Neuronal stem cell (in vitro differentiated cells): ENCODE data around the gene C19orf73.
A peak's percentile ranks its signal among the peaks of the same experiment; 100 is the strongest.

Source experiments
- DNase-seq: peaks from one replicate; pipeline ENCODE4 v3.0.0-alpha.2; 2013; ENCODE audit warnings: low spot score
- H2AFZ ChIP-seq: one replicate; pipeline ENCODE4 v1.6.1; 2013; ENCODE audit warnings: mild to moderate bottlenecking, low read length, inconsistent platforms
- H2AK5ac ChIP-seq: 2 replicates; pipeline ENCODE4 v1.6.1; 2013; ENCODE audit warnings: low read depth, mild to moderate bottlenecking, inconsistent platforms, low read length, moderate library complexity, mixed read lengths
- H2BK120ac ChIP-seq: 2 replicates; pipeline ENCODE4 v1.6.1; 2013; ENCODE audit warnings: low read depth, mild to moderate bottlenecking, inconsistent platforms, low read length, moderate library complexity, mixed read lengths
- H2BK12ac ChIP-seq: one replicate; pipeline ENCODE4 v1.6.1; 2013; ENCODE audit warnings: low read length, inconsistent platforms
- H2BK15ac ChIP-seq: 2 replicates; pipeline ENCODE4 v1.6.1; 2013; ENCODE audit warnings: mild to moderate bottlenecking, low read length, inconsistent platforms, mixed read lengths
- H2BK5ac ChIP-seq: one replicate; pipeline ENCODE4 v1.6.1; 2013; ENCODE audit warnings: inconsistent platforms, mild to moderate bottlenecking, low read length, moderate library complexity
- H3K14ac ChIP-seq: one replicate; pipeline ENCODE4 v1.6.1; 2013; ENCODE audit warnings: low read length, inconsistent platforms
- H3K18ac ChIP-seq: 2 replicates; pipeline ENCODE4 v1.6.1; 2013; ENCODE audit warnings: low read length, inconsistent platforms
- H3K23ac ChIP-seq: 2 replicates; pipeline ENCODE4 v1.6.1; 2013; ENCODE audit warnings: low read depth, mild to moderate bottlenecking, mixed read lengths, low read length, inconsistent platforms; ENCODE audit not compliant: poor library complexity
- H3K27ac ChIP-seq: replicated peaks from 3 replicates; pipeline ENCODE4 v1.5.1; 2013; ENCODE audit warnings: low read length, inconsistent platforms
- H3K27me3 ChIP-seq, 3 experiments: 2 replicates each; pipeline ENCODE4 v1.6.1; 2013; ENCODE audit warnings: low read length in 3 of 3, mild to moderate bottlenecking in 2 of 3, inconsistent platforms in 1 of 3, low read depth in 1 of 3, mixed read lengths in 1 of 3, moderate library complexity in 1 of 3; ENCODE audit not compliant: control insufficient read depth in 3 of 3, insufficient read depth in 3 of 3
- H3K36me3 ChIP-seq, 2 donors: replicated peaks in 1 of 2; 2 replicates each; pipeline ENCODE4 v1.6.1; 2013; ENCODE audit warnings: low read length in 2 of 2; ENCODE audit not compliant: control insufficient read depth in 2 of 2, insufficient read depth in 2 of 2
- H3K4ac ChIP-seq: 2 replicates; pipeline ENCODE4 v1.6.1; 2013; ENCODE audit warnings: inconsistent platforms, mild to moderate bottlenecking, low read length, moderate library complexity
- H3K4me1 ChIP-seq, 2 donors: 1 replicate in 1 of 2; 2 replicates in 1 of 2; pipeline ENCODE4 v1.6.1; 2013; ENCODE audit warnings: low read length in 2 of 2, low read depth in 1 of 2; ENCODE audit not compliant: control insufficient read depth in 2 of 2, insufficient read depth in 1 of 2
- H3K4me2 ChIP-seq: one replicate; pipeline ENCODE4 v1.6.1; 2013; ENCODE audit warnings: mild to moderate bottlenecking, low read length, inconsistent platforms; ENCODE audit not compliant: insufficient read depth, poor library complexity, severe bottlenecking
- H3K4me3 ChIP-seq, 2 donors: 2 replicates each; pipeline ENCODE4 v1.5.1; 2013; ENCODE audit warnings: low read length in 2 of 2, mild to moderate bottlenecking in 2 of 2, inconsistent platforms in 1 of 2, moderate library complexity in 1 of 2
- H3K79me1 ChIP-seq: one replicate; pipeline ENCODE4 v1.6.1; 2013; ENCODE audit warnings: low read depth, mild to moderate bottlenecking, inconsistent platforms, low read length, moderate library complexity
- H3K9ac ChIP-seq: one replicate; pipeline ENCODE4 v1.6.1; 2013; ENCODE audit warnings: mild to moderate bottlenecking, low read depth, low read length, inconsistent platforms; ENCODE audit not compliant: poor library complexity
- H3K9me3 ChIP-seq, 2 donors: replicated peaks in 1 of 2; 2 replicates each; pipeline versions ENCODE3 to v1.6.1; 2013; ENCODE audit warnings: low read length in 2 of 2, mild to moderate bottlenecking in 2 of 2, inconsistent platforms in 1 of 2, low read depth in 1 of 2, mixed read lengths in 1 of 2, moderate library complexity in 1 of 2; ENCODE audit not compliant: control insufficient read depth in 2 of 2, insufficient read depth in 1 of 2
- H4K8ac ChIP-seq: one replicate; pipeline ENCODE4 v1.6.1; 2013; ENCODE audit warnings: low read depth, mild to moderate bottlenecking, inconsistent platforms, low read length, moderate library complexity
- H4K91ac ChIP-seq: one replicate; pipeline ENCODE4 v1.6.1; 2013; ENCODE audit warnings: low read length, low read depth, mild to moderate bottlenecking, inconsistent platforms; ENCODE audit not compliant: poor library complexity
- WGBS, 2 donors: extraction: QIAGEN DNeasy Blood & Tissue Kit; methylation state at CpG; one replicate each; pipeline ENCODE4 v1.1.7; 2013; ENCODE audit warnings: missing lambda C conversion rate in 2 of 2, mixed read lengths in 1 of 2; ENCODE audit not compliant: insufficient read length in 2 of 2, insufficient replicate concordance in 1 of 2; ENCODE audit errors: extremely low coverage in 2 of 2; 5-methylcytosine and 5-hydroxymethylcytosine counted together

C19orf73 gene

DNA sequence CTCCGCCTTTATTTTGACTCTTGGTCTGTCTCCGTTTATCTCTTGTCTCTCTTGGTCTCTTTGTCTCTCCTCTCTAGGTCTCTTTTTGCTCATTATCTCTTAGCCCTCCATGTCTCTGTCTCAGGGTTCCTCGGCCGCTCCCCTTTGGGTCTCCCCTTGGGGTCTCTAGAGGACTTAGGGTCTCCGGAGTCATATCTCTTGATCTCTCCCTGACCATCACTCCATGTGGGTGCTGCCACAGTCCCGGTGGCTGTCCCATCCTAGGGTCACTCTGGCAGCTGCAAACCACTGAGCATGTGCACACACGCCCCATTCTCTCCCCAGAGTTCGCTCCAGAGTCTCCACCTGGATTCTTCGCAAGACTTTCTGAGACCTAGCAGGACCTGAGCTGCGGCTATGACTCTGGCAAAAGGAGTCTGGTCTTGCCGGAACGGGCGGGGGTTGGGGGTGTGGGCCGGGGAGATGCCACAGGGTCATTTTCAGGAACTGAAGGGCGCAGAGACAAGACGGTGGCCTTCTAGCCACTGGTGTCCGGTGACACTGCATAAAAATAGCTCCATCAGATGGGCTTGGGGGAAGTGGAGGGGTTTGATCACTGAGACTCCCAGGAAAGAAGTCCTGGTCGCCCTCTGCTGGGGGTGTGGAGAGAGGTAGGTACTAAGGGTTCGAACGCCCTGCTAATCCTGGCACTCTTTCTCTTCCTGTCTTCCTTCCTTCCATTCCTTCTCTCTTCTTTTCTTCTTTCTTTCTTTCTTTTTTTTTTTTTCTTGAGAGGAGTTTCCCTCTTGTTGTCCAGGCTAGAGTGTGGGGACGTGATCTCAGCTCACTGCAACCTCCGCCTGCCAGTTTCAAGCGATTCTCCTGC, 45.2 kb downstream of the C19orf73 start:
- Histone ChIP-seq H2BK5ac (no peak overlapping the region), H4K8ac (no peak overlapping the region), H3K79me1 (no peaks in the 10 kb centered on the region), H2BK12ac (no peak overlapping the region), H2BK120ac (no peak overlapping the region), H3K4me1 (no peaks in the 10 kb centered on the region), H3K27ac (no peak overlapping the region), H3K18ac (no peak overlapping the region), H4K91ac (no peak overlapping the region), H3K4me3 (no peak overlapping the region), H3K4me2 (no peak overlapping the region), H3K23ac (no peak overlapping the region), H3K14ac (no peak overlapping the region), H2AFZ (no peak overlapping the region), H3K9ac (no peak overlapping the region), H3K27me3 (peaks cover 17 to 52% (median 50%) of the 10 kb centered on the region in 3 experiments), H3K9me3 (peaks cover 12 to 17% of the 10 kb centered on the region in 2 donors), H2AK5ac (no peak overlapping the region), H3K4ac (no peak overlapping the region), H2BK15ac (no peak overlapping the region), H3K36me3 (no peaks in the 10 kb centered on the region)
- WGBS, 2 donors: no CpG with 5 or more reads among the region's 23 CpGs
- DNase-seq: no peak

GRCh38 chr19:49071860-49072547, 46.9 kb downstream of the C19orf73 start:
- WGBS, 2 donors: no CpG with 5 or more reads among the region's 93 CpGs
- Histone ChIP-seq H3K27ac (no peak overlapping the region), H3K23ac (peak overlapping the region; percentile 96), H3K14ac (peak overlapping the region; percentile 8), H3K9me3 (peaks cover 12 to 17% of the 10 kb centered on the region in 2 donors), H4K8ac (no peak overlapping the region), H2AFZ (peak overlapping the region; percentile 79), H2BK120ac (no peak overlapping the region), H3K36me3 (no peaks in the 10 kb centered on the region), H3K4me3 (peak overlapping the region in 1 of 2 donors; percentile 0), H4K91ac (no peak overlapping the region), H3K4me1 (no peaks in the 10 kb centered on the region), H3K9ac (peak overlapping the region; percentile 30), H2BK5ac (no peak overlapping the region), H3K4ac (no peak overlapping the region), H2AK5ac (peak overlapping the region; percentile 90), H3K27me3 (peaks cover 17 to 63% (median 54%) of the 10 kb centered on the region in 3 experiments), H3K4me2 (peak overlapping the region; percentile 11), H3K79me1 (no peaks in the 10 kb centered on the region), H2BK12ac (no peak overlapping the region), H2BK15ac (no peak overlapping the region), H3K18ac (peak overlapping the region; percentile 87)
- DNase-seq: peak; percentile 48

- H2AFZ ChIP-seq: no peak overlapping the region
- no peak overlapping the region for H3K4me3 ChIP-seq
- H2BK15ac ChIP-seq: peak overlapping the region; percentile 12
- no peak overlapping the region for H3K4ac ChIP-seq
- H3K14ac ChIP-seq: peak overlapping the region; percentile 71
- H3K4me2 ChIP-seq: no peak overlapping the region
- no peaks in the 10 kb centered on the region for H3K36me3 ChIP-seq
- H4K91ac ChIP-seq: no peak overlapping the region
- H2BK120ac ChIP-seq: no peak overlapping the region
- no peaks in the 10 kb centered on the region for H3K79me1 ChIP-seq
- H3K9me3 ChIP-seq: peaks cover 12 to 17% of the 10 kb centered on the region in 2 donors
- no peak overlapping the region for H3K27ac ChIP-seq
- H3K4me1 ChIP-seq: peaks cover 2 to 5% of the 10 kb centered on the region in 2 donors
- H3K23ac ChIP-seq: no peak overlapping the region
- peak overlapping the region; percentile 30 for H2AK5ac ChIP-seq
- H2BK12ac ChIP-seq: no peak overlapping the region
- no CpG with 5 or more reads among the region's 21 CpGs for WGBS, 2 donors
- DNase-seq: no peak
- H3K27me3 ChIP-seq: peaks cover 17 to 79% (median 69%) of the 10 kb centered on the region in 3 experiments
- H2BK5ac ChIP-seq: no peak overlapping the region
- no peak overlapping the region for H3K9ac ChIP-seq
- H4K8ac ChIP-seq: no peak overlapping the region
- no peak overlapping the region for H3K18ac ChIP-seq
These were observed 48.5 kb downstream of the C19orf73 start for GRCh38 chr19:49070416-49070815.

- peaks cover 12 to 17% of the 10 kb centered on the region in 2 donors for H3K9me3 ChIP-seq
- no peak overlapping the region for H2AFZ ChIP-seq
- H3K27ac ChIP-seq: no peak overlapping the region
- H2BK12ac ChIP-seq: no peak overlapping the region
- no CpG with 5 or more reads among the region's 9 CpGs for WGBS, 2 donors
- H3K14ac ChIP-seq: no peak overlapping the region
- H3K4me2 ChIP-seq: no peak overlapping the region
- H2BK120ac ChIP-seq: no peak overlapping the region
- H3K23ac ChIP-seq: no peak overlapping the region
- no peaks in the 10 kb centered on the region for H3K36me3 ChIP-seq
- H2BK5ac ChIP-seq: no peak overlapping the region
- H3K79me1 ChIP-seq: no peaks in the 10 kb centered on the region
- H3K4me1 ChIP-seq: peaks cover 9 to 10% of the 10 kb centered on the region in 2 donors
- H4K8ac ChIP-seq: no peak overlapping the region
- no peak overlapping the region for H3K4ac ChIP-seq
- no peak for DNase-seq
- H2AK5ac ChIP-seq: peak overlapping the region; percentile 20
- no peak overlapping the region for H4K91ac ChIP-seq
- H3K18ac ChIP-seq: no peak overlapping the region
- H3K27me3 ChIP-seq: peaks cover 17 to 84% (median 68%) of the 10 kb centered on the region in 3 experiments
- no peak overlapping the region for H3K9ac ChIP-seq
- H2BK15ac ChIP-seq: no peak overlapping the region
- no peak overlapping the region for H3K4me3 ChIP-seq
These were observed 49.9 kb downstream of the C19orf73 start for GRCh38 chr19:49069026-49069425.
